Activated CD4-positive, alpha-beta T cell treated with anti-CD3 and anti-CD28 coated beads for 24 hours (primary cell): ENCODE measurements around the gene LPIN1.
"Not testable (repeated sequence)": the region's sequence is repeated elsewhere in the genome, so short reads cannot be mapped to it uniquely, and the experiment has no call there.

Source experiments
- DNase-seq, 2 donors: peaks; one replicate each; pipeline ENCODE4 v3.0.0-alpha.2; 2020; ENCODE audit warnings: low read depth in 2 of 2

The LPIN1 gene

GRCh38 chr2:11715987-11716652 lies 30.3 kb upstream of the LPIN1 start:
- DNase-seq = no peak

DNA sequence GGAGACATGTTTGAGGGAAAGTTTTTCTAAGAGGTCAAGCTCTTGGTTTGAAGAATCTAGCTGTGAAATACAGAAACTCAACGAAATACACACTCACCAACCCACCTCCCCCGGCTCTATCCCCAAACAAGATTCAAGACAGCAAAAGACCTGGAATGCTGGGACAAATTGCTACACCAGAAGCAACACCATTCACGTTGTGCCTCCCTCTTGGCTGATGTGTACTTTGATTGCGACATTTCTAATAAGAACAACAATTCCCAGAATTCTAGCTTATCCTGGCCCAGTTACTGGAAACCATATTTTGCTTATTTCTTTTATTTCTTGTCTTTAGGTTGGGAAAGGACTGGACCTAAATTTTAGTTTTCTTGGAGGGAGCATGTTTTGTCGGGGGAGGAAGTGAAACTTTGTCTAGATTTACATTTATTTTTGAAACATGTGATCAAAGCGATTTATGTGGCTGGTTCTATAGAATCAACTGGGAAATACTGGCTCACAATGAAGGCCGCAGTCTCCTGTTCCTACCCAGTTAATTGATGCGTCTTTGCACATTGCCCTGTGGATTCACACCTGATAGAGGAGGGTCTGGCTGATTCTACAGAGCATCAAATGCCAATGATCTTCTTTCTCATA lies 29.6 kb upstream of the LPIN1 start:
- no peak for DNase-seq

DNA sequence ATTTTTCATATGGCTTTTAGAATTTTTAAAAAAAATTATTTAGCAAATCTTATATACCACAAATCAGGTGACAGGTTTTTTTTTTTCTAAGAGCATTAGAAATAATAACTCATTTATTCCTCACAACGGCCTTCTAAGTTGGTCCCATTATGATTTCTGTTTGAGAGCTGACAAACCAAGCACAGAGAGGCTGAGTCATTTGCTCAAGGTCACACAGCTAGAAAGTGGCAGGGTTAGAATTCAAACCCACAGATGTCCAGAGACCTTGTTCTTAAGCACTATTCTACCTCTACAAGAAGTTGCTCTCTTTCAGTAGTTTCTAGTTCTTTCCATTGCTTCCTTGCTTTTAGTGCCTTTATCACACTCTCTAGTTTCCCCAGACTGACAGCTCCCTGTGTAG lies 28.8 kb upstream of the LPIN1 start:
- DNase-seq = no peak

GRCh38 chr2:11718606-11719005 lies 27.8 kb upstream of the LPIN1 start:
- DNase-seq = no peak

DNA sequence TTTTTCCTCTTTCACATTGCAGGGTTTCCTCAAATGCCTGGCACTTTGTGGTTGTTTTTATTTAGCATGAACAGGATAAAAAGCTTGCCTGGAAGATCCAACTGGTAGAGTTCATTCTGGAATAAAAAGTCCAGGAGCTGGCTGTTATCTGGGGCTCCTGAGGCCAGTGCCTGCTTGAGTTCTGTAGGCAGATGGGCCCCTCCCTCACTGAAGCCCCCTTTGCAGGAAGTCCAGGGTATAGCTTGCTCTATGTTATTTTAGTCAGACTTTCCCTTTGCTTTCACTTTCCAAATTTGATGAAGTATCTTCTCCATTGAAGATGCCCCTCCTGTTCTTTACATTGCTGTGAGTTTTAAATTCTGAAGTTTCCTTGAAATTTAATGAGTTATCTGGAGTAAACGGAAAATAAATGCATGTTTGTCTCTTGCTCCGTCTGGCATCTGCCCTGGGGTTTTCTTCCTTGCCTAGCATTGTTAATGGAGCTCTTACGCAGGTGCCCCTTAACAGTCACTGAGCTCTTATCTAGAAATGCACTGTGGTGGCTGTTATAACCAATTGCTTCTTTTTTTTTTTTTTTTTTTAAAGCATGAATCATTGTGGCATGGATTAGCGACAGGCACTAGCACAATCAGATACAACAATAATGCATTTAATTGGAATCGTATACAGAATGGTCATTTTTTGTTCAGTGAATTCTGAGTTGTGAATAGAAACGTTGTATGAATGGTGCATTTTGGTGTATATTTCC lies 27.0 kb upstream of the LPIN1 start:
- DNase-seq = no peak

- DNase-seq = no peak
Observed at GRCh38 chr2:11720752-11721151, 25.7 kb upstream of the LPIN1 start.

DNA sequence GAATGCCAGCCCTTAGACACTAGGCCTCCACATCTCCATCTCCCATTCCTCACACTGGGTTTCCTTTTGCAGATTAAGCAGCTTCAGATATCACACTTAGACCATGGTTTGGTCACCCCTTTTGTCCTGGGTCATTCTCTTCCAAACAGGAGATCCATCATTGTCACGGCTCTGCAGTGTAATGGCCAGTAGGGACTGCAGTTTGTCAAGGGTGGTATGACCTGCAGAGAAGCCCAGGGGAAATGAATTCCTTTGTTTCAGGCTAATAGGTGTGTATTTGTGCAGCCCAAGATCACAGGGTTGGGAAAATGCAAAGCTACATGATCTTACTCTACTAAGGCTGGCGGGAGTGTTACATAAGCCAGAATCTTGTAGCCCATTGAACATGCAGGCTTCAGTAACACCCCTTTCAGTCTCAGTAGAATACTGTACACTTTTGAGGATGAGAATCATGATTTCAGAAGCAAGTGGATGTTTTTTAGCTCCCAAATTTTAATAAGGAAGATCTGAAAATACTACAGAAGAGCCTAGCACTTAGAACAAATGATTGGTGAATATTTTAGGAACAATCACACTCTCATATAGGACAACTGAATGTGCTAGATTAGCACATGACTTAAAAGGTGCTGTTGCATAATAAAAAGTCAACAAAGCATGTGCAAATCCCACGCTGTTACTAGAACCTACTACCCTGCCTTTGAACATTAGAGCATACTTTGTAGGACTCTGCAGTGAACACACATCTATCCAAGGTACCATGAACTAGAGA lies 24.0 kb upstream of the LPIN1 start:
- no peak for DNase-seq

- DNase-seq = no peak
Observed at GRCh38 chr2:11723061-11723371, 23.4 kb upstream of the LPIN1 start.

GRCh38 chr2:11724151-11724550 lies 22.3 kb upstream of the LPIN1 start:
- no peak for DNase-seq

DNA sequence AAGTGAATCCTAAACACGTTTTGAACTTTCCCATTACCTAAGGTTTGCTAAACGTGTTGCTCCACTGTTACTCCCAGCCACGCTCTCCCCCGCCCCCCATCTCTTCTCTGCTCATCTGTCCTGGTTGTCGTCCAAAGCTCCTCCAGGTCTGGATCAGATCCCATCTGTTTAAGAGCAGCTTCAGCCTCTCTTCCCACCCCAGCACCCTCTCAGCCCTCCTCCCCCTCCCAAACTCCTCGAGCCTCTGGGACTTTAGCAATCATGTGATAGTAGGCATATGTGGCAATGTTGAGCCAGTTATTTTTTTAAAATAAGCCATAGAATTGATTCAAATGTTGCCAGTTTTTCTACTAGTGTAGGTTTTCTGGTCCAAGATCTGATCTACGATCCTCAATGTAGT lies 20.0 kb upstream of the LPIN1 start:
- DNase-seq = no peak

DNA sequence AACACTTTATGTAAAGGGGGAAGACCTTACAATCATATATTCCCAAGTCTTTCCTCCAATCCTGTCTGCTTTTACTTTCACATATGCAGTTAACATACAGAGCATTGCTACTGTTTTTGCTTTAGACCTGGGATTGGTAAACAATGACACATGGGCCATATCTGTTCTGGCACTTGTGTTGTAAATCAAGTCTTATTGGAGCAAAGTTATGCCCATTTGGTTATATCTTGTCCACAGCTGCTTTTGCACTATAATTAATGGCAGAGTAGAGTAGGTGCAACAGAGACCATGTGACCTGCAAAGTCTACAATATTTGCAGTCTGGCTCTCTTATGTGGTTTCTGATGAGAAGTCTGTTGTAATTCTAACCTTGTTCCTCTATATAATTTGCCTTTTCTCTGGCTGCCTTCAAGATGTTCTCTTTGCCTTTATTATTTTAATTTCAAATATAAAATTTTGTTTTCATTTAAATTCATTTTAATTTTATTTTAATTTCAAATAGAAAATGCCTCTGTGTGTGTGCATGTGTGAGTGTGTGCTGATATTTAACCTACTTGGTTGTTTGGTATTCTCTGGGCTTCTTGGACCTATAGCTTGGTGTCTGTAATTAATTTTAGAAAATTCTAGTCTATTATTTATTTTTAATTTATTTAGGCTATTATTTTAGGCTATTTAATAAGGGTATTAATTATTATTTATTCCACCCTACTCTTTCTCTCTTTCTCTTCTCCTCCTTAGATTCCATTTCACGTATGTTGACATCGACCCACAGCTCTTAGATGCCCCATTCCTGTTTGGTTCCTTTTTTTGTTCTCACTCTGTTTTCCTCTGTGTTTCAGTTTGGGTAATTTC lies 16.8 kb upstream of the LPIN1 start:
- DNase-seq = no peak

- not testable (repeated sequence) for DNase-seq
Observed at GRCh38 chr2:11731214-11731984, 15.0 kb upstream of the LPIN1 start.

- DNase-seq = no peak
Observed at GRCh38 chr2:11732587-11732986, 13.8 kb upstream of the LPIN1 start.

GRCh38 chr2:11737852-11738251 lies 8.6 kb upstream of the LPIN1 start:
- DNase-seq = not testable (repeated sequence)

- DNase-seq = no peak
Observed at GRCh38 chr2:11738589-11739436, 7.6 kb upstream of the LPIN1 start.

- no peak for DNase-seq
Observed at GRCh38 chr2:11740723-11741122, 5.7 kb upstream of the LPIN1 start.

DNA sequence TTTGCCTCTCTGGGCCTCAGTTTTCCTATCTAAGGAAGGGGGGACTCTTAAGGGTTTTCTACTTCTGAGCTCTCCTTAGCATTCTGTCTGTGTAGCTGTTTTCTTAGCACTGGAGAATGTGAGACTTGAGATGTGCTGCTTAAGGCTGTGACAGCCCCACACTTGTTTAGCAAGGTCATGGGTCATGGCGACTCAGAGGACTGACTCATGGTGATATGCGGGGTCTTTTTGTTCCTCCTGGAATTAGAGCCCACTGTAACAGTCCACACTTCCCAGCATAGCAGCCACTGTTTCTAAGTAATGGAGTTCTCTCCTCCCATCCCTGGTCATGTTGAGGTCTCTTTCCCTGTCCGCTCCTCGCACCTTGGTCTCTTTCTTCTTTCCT lies 4.1 kb upstream of the LPIN1 start:
- DNase-seq = no peak

DNA sequence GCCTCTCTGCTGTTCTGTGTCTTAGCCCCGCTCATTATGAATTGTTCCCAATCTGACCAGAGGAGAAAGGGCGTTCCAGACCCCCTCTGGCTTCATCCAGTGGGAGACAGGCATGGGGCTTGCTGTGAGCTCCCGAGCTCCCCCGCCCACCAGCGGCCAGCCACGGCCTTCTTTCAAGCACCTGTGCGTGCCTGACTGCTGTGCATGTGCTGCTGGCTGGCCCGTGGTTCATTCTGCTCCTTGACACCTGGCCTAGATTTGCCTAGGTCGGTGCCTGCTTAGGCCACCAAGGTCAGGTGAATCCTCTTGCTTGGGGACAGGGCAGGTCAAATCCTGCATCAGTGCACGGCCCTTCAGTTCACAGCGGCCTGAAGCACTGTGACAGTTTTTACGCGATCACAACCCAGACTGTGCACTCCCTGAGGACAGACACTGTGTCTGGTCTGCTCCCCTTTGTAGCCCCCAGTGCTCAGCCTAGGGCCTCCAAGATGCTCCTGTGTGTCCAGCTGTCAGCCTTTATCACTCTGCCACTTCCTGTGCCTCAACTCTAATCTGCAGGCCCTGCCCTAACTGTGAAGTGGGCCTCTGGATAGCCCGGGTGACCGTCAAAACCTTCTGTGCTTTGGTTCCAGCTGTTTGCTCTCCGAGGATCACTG lies 3.6 kb upstream of the LPIN1 start:
- DNase-seq = no peak

DNA sequence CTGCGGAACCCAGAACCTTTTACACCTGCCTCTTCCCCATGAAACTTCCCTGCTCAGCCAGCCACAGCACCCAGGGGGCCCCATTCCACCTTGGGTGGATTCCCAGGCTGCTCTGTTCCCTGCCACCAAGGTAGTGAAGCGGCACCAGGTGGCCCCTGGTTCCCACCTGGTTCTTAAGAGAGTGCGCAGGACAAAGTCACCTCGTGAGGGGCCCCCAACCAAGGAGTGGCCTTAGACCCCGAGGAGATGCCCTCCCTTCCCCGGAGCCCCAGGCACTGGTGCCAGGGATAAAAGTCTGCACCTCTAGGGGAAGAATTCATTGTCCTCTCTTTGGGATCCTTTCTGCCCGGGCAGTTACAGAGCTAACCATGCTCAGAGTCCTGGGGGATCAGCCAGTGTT lies 3.1 kb upstream of the LPIN1 start:
- no peak for DNase-seq
